Endothelial cell (in vitro differentiated cells): ENCODE data around the gene PML. TPM values are rescaled to one million over a fixed set of nuclear protein-coding genes. Genes with fewer than 3 reads are reported as not detected.
"Not testable (repeated sequence)": the region's sequence is repeated elsewhere in the genome, so short reads cannot be mapped to it uniquely, and the experiment has no call there.

Source experiments
- DNase-seq: peaks from one replicate; pipeline ENCODE4 v3.0.0; 2021; ENCODE audit warnings: low spot score
- H3K27ac Mint-ChIP-seq: one replicate; pipeline ENCODE4 v1.8.0; 2021; ENCODE audit warnings: mixed read lengths, inconsistent platforms; ENCODE audit not compliant: unreplicated experiment
- H3K27me3 Mint-ChIP-seq: one replicate; pipeline ENCODE4 v1.8.0; 2021; ENCODE audit warnings: mild to moderate bottlenecking, moderate library complexity, mixed read lengths, inconsistent platforms; ENCODE audit not compliant: unreplicated experiment
- H3K36me3 Mint-ChIP-seq: one replicate; pipeline ENCODE4 v1.8.0; 2021; ENCODE audit warnings: mild to moderate bottlenecking, low read depth, mixed read lengths, inconsistent platforms; ENCODE audit not compliant: unreplicated experiment
- H3K4me1 Mint-ChIP-seq: one replicate; pipeline ENCODE4 v1.8.0; 2021; ENCODE audit warnings: mild to moderate bottlenecking, mixed read lengths, inconsistent platforms; ENCODE audit not compliant: unreplicated experiment
- H3K4me3 Mint-ChIP-seq: one replicate; pipeline ENCODE4 v1.8.0; 2021; ENCODE audit warnings: mild to moderate bottlenecking, mixed read lengths, inconsistent platforms; ENCODE audit not compliant: unreplicated experiment
- H3K9me3 Mint-ChIP-seq: one replicate; pipeline ENCODE4 v1.8.0; 2021; ENCODE audit warnings: mixed read lengths, inconsistent platforms; ENCODE audit not compliant: unreplicated experiment
- total RNA-seq: library from RNA; stranded (reverse); fragmentation: NEBNext Ultra II Directional; extraction: Animal tissue kit (Norgen Biotek cat#: 25700); gene quantifications from one replicate; pipeline ENCODE4 v1.2.1, GENCODE V29; 2021; ENCODE audit not compliant: unreplicated experiment

The PML gene
- total RNA-seq, 1 donor from 2014 or later: 161 TPM

- DNase-seq, H3K27ac Mint-ChIP-seq, H3K9me3 Mint-ChIP-seq, H3K36me3 Mint-ChIP-seq, H3K27me3 Mint-ChIP-seq, H3K4me1 Mint-ChIP-seq, H3K4me3 Mint-ChIP-seq: not testable (repeated sequence)
Measured at GRCh38 chr15:74075781-74076180, 81.3 kb downstream of the PML start.

- H3K4me3 Mint-ChIP-seq, H3K4me1 Mint-ChIP-seq, H3K27ac Mint-ChIP-seq, H3K27me3 Mint-ChIP-seq, H3K36me3 Mint-ChIP-seq, H3K9me3 Mint-ChIP-seq, DNase-seq: not testable (repeated sequence)
Measured at GRCh38 chr15:74082450-74082849, 87.9 kb downstream of the PML start, which contains the start of gene GOLGA6A. Gene GOLGA6A (minus strand): TSS chr15:74082550. CDS start chr15:74082509, 41 bp downstream.

- DNase-seq, H3K27me3 Mint-ChIP-seq, H3K4me3 Mint-ChIP-seq, H3K4me1 Mint-ChIP-seq, H3K9me3 Mint-ChIP-seq, H3K27ac Mint-ChIP-seq, H3K36me3 Mint-ChIP-seq: not testable (repeated sequence)
Measured at GRCh38 chr15:74094567-74094966, 100.1 kb downstream of the PML start.

- not testable (repeated sequence) for DNase-seq, H3K4me3 Mint-ChIP-seq, H3K27ac Mint-ChIP-seq, H3K9me3 Mint-ChIP-seq, H3K36me3 Mint-ChIP-seq, H3K4me1 Mint-ChIP-seq, H3K27me3 Mint-ChIP-seq
Measured at GRCh38 chr15:74095610-74096009, 101.1 kb downstream of the PML start.

GRCh38 chr15:74096753-74097474, 102.4 kb downstream of the PML start:
- H3K27me3 Mint-ChIP-seq, H3K27ac Mint-ChIP-seq, H3K36me3 Mint-ChIP-seq: not testable (repeated sequence)

More at GRCh38 chr15:74096753-74097474, 102.4 kb downstream of the PML start:
- DNase-seq, H3K9me3 Mint-ChIP-seq, H3K4me3 Mint-ChIP-seq, H3K4me1 Mint-ChIP-seq: not testable (repeated sequence)

Other genes starting within 250 kb of the PML start
- gene INSYN1, start 241.4 kb upstream of the PML start, total RNA-seq: 4.8 TPM
- gene TBC1D21, start 121.2 kb upstream of the PML start, total RNA-seq: not detected
- 156 TPM for gene LOXL1, start 68.3 kb upstream of the PML start, total RNA-seq
- 14.3 TPM for gene STOML1, start 2.4 kb upstream of the PML start, total RNA-seq
- gene GOLGA6A, start 87.8 kb downstream of the PML start, total RNA-seq: 0.85 TPM
- gene ISLR2, start 135.9 kb downstream of the PML start, total RNA-seq: 0.21 TPM
- 0.51 TPM for gene ISLR, start 179.0 kb downstream of the PML start, total RNA-seq
- 9.2 TPM for gene STRA6, start 208.1 kb downstream of the PML start, total RNA-seq
- gene CCDC33, start 241.6 kb downstream of the PML start, total RNA-seq: 0.51 TPM